K562 (cell line): Measurements from ENCODE around the gene SLC39A9. TPM values are rescaled to one million over a fixed set of nuclear protein-coding genes. Genes with fewer than 3 reads are reported as not detected.

Source experiments
- ATAC-seq: fragments of 200-7000 bp; cut with Tn5 transposase; 3 replicates; pipeline ENCODE4 v1.9.1; 2020; ENCODE audit warnings: moderate library complexity
- BruUV-seq: library from RNA; stranded (reverse); fragments of 400-500 nt; replicated peaks from 2 replicates; lab custom pipeline; 2021; lab: Mats Ljungman, UMichigan
- CTCF ChIA-PET: fragments of 300-600 bp; formaldehyde crosslinking; extraction: SDS; loops from one replicate; lab custom pipeline; 2021; ENCODE audit warnings: low intra/inter-chr PET ratio; lab: Yijun Ruan, JAX
- POLR2A ChIA-PET: fragments of 300-600, 350-650 bp; sonication (Branson Sonifier 250); formaldehyde crosslinking; extraction: SDS; loops from one replicate; lab custom pipeline; 2021; ENCODE audit warnings: antibody characterized with exemption, inconsistent platforms; lab: Yijun Ruan, JAX
- DNase-seq, 4 experiments: peaks; one replicate each; pipeline versions ENCODE4 v3.0.0 to v3.0.0-alpha.2; 2011 to 2018; ENCODE audit warnings: low spot score in 3 of 4, mixed read lengths in 3 of 4; ENCODE audit errors: extremely low read depth in 1 of 4
- FAIRE-seq: peaks from 2 replicates; lab custom pipeline; 2011; peaks lifted over from hg19 to GRCh38; lab: Jason Lieb, UNC
- H2AFZ ChIP-seq: 2 replicates; pipeline ENCODE4 v1.6.0; 2011; ENCODE audit warnings: low read depth, low read length, control low read depth, inconsistent platforms
- H3K27ac ChIP-seq: fragments of 200-600 bp; 3 replicates; pipeline ENCODE4 v1.8.0; 2011; ENCODE audit warnings: low read depth, mild to moderate bottlenecking, control low read depth, inconsistent platforms, low read length, moderate library complexity, mixed read lengths; ENCODE audit errors: extremely low read depth
- H3K27me3 ChIP-seq, 2 experiments: fragments of 300-600 bp in 1 of 2; 2 replicates in 1 of 2; 3 replicates in 1 of 2; pipeline versions ENCODE4 v1.6.0 to v1.8.0; 2011; ENCODE audit warnings: inconsistent platforms in 2 of 2, low read length in 2 of 2, mild to moderate bottlenecking in 1 of 2, mixed read lengths in 1 of 2, moderate library complexity in 1 of 2; ENCODE audit not compliant: control insufficient read depth in 2 of 2, insufficient read depth in 2 of 2
- H3K36me3 ChIP-seq: fragments of 300-600 bp; 3 replicates; pipeline ENCODE4 v1.8.0; 2011; ENCODE audit warnings: mild to moderate bottlenecking, low read length, inconsistent platforms; ENCODE audit not compliant: control insufficient read depth, insufficient read depth
- H3K4me1 ChIP-seq, 2 experiments: fragments of 200-600 bp in 1 of 2; replicated peaks in 1 of 2; 2 replicates in 1 of 2; 3 replicates in 1 of 2; pipeline versions ENCODE4 v1.5.1 to v1.8.0; 2011; ENCODE audit warnings: inconsistent platforms in 2 of 2, low read length in 2 of 2, mild to moderate bottlenecking in 1 of 2, mixed read lengths in 1 of 2, moderate library complexity in 1 of 2; ENCODE audit not compliant: control insufficient read depth in 2 of 2, insufficient read depth in 2 of 2
- H3K4me2 ChIP-seq: 2 replicates; pipeline ENCODE4 v1.6.1; 2011; ENCODE audit warnings: low read length, control low read depth, inconsistent platforms, mixed read lengths; ENCODE audit not compliant: insufficient read depth
- H3K4me3 ChIP-seq: fragments of 200-600 bp; sonication (generic), shearing (Covaris generic); 2 replicates; pipeline ENCODE4 v1.5.1; 2016; ENCODE audit warnings: control low read depth, inconsistent platforms
- H3K79me2 ChIP-seq: fragments of 200-600 bp; 3 replicates; pipeline ENCODE4 v1.8.0; 2011; ENCODE audit warnings: low read length, inconsistent platforms; ENCODE audit not compliant: control insufficient read depth, insufficient read depth
- H3K9ac ChIP-seq, 2 experiments: 2 replicates each; pipeline versions ENCODE4 v1.6.0 to v1.6.1; 2011; ENCODE audit warnings: low read depth in 2 of 2, low read length in 2 of 2, control low read depth in 1 of 2, inconsistent platforms in 1 of 2, mild to moderate bottlenecking in 1 of 2, mixed read lengths in 1 of 2; ENCODE audit not compliant: insufficient read depth in 1 of 2
- H3K9me1 ChIP-seq: one replicate; pipeline ENCODE4 v1.6.0; 2011; ENCODE audit warnings: inconsistent platforms, mild to moderate bottlenecking, low read length, moderate library complexity; ENCODE audit not compliant: control insufficient read depth, insufficient read depth
- H3K9me3 ChIP-seq: replicated peaks from 2 replicates; pipeline ENCODE4 v1.5.1; 2011; ENCODE audit warnings: low read depth, low read length, inconsistent platforms; ENCODE audit not compliant: control insufficient read depth, insufficient read depth
- H4K20me1 ChIP-seq: replicated peaks from 2 replicates; pipeline ENCODE4 v1.6.1; 2011; ENCODE audit warnings: low read length, inconsistent platforms, mixed read lengths; ENCODE audit not compliant: control insufficient read depth, insufficient read depth
- CBX3 ChIP-seq, 2 experiments: IDR thresholded peaks; 1 replicate in 1 of 2; 2 replicates in 1 of 2; pipeline ENCODE4 v1.6.1; 2012; ENCODE audit warnings: inconsistent platforms in 2 of 2, low read length in 2 of 2, borderline replicate concordance in 1 of 2, control low read depth in 1 of 2
- CHD2 ChIP-seq: IDR thresholded peaks from 2 replicates; pipeline ENCODE4 v1.6.1; 2011; ENCODE audit warnings: low read depth, low read length
- FOXJ2 ChIP-seq: fragments of 200-800 bp; sonication (Bioruptor generic); IDR thresholded peaks from 2 replicates; pipeline ENCODE4 v1.6.1; 2016; ENCODE audit warnings: missing genetic modification characterization, missing compliant biosample characterization
- HMBOX1 ChIP-seq: sonication (generic); IDR thresholded peaks from 2 replicates; pipeline ENCODE4 v1.6.1; 2016
- NR2F6 ChIP-seq: fragments of 450-650 bp; formaldehyde crosslinking; IDR thresholded peaks from 2 replicates; pipeline ENCODE4 v1.4.0; 2020; ENCODE audit warnings: mild to moderate bottlenecking
- POLR2AphosphoS5 ChIP-seq: IDR thresholded peaks from 2 replicates; pipeline ENCODE4 v1.6.1; 2011; ENCODE audit warnings: mild to moderate bottlenecking, low read depth, low read length, moderate library complexity; ENCODE audit not compliant: control insufficient read depth, insufficient read depth
- SMARCC2 ChIP-seq: fragments of 450-650 bp; IDR thresholded peaks from 2 replicates; pipeline ENCODE4 v1.6.1; 2017; ENCODE audit warnings: antibody characterized with exemption, moderate library complexity, mild to moderate bottlenecking, low read depth
- ZBTB34 ChIP-seq: fragments of 250-450 bp; sonication (Bioruptor Pico); IDR thresholded peaks from 2 replicates; pipeline ENCODE4 v1.8.0; 2021; ENCODE audit warnings: mild to moderate bottlenecking, moderate library complexity
- ZBTB9 ChIP-seq: fragments of 450-650 bp; formaldehyde crosslinking; IDR thresholded peaks from 2 replicates; pipeline ENCODE4 v1.4.0; 2020; ENCODE audit warnings: mild to moderate bottlenecking, moderate library complexity
- ZNF253 ChIP-seq: fragments of 250-450 bp; sonication (Bioruptor Pico); conservative IDR thresholded peaks from 2 replicates; pipeline ENCODE4 v1.6.1; 2021; ENCODE audit warnings: mild to moderate bottlenecking
- ZNF77 ChIP-seq: fragments of 250-450 bp; sonication (Bioruptor Pico); IDR thresholded peaks from 2 replicates; pipeline ENCODE4 v1.5.0; 2020
- WGBS: fragments of 100-300 bp; shearing (Covaris generic); methylation state at CpG from one replicate; pipeline ENCODE4 v1.1.6; 2016; ENCODE audit warnings: low coverage, mixed read lengths; ENCODE audit not compliant: insufficient coverage; ENCODE audit errors: missing lambda C conversion rate; 5-methylcytosine and 5-hydroxymethylcytosine counted together
- in situ Hi-C: fragments of 300-500 bp; cut with MboI; formaldehyde crosslinking; loops from 4 replicates; pipeline ENCODE4 v1.15.0; 2018; ENCODE audit warnings: inconsistent platforms, mixed read lengths
- intact Hi-C: fragments of 100-400 bp; cut with micrococcal nuclease; formaldehyde crosslinking; loops from 2 replicates; pipeline ENCODE4 v1.14.2; 2022
- polyA plus RNA-seq, 8 experiments: library from polyadenylated mRNA; depleted of rRNA in 4 of 8; stranded (reverse) in 5 of 8; unstranded in 3 of 8; fragments of >200 nt; fragmentation: Nextera tagmentation in 2 of 8; fragmentation: Illumina TruSeq in 1 of 8; extraction: Ambion mirVana in 2 of 8; extraction: Trizol in 1 of 8; gene quantifications; 2 replicates each; pipeline versions ENCODE4 v1.2.1 to v1.2.3, GENCODE V29; 2011 to 2014; ENCODE audit warnings: inconsistent platforms in 1 of 8, missing spikeins in 1 of 8
- total RNA-seq, 7 experiments: library from RNA; depleted of rRNA in 6 of 7; stranded (reverse); fragments of >200 nt in 6 of 7; fragmentation: Illumina TruSeq in 2 of 7; extraction: Trizol in 2 of 7; gene quantifications; 2 replicates each; pipeline versions ENCODE4 v1.2.1 to v1.2.3, GENCODE V29; 2011 to 2021; ENCODE audit warnings: low replicate concordance in 1 of 7
- TF ChIP-seq, protein P1 (sequence below): IDR thresholded peaks from 2 replicates; pipeline ENCODE4 v1.6.1; 2016; ENCODE audit warnings: missing genetic modification characterization, missing compliant biosample characterization

The SLC39A9 gene
- total and polyA plus RNA-seq, 9 of the 15 experiments (the other 6 are each of a cell fraction or from before 2014, with no cell fraction given): 18.4 to 66.0 (median 32.5) TPM

GRCh38 chr14:69485701-69486100, 87.2 kb downstream of the SLC39A9 start:
- Histone ChIP-seq H3K9ac (no peak overlapping the region), H3K4me1 (peaks cover 8 to 10% of the 10 kb centered on the region in 2 experiments; a peak in 4 of 5 replicates), H3K4me3 (no peak overlapping the region), H3K27ac (no peak overlapping the region), H2AFZ (no peak overlapping the region), H3K27me3 (peaks cover 0 to 14% of the 10 kb centered on the region in 2 experiments; a peak in 3 of 5 replicates), H3K9me3 (no peaks in the 10 kb centered on the region), H4K20me1 (no peaks in the 10 kb centered on the region), H3K9me1 (no peaks in the 10 kb centered on the region), H3K4me2 (no peak overlapping the region), H3K79me2 (no peaks in the 10 kb centered on the region), H3K36me3 (no peaks in the 10 kb centered on the region)
- FAIRE-seq: no peak
- no peak for ATAC-seq
- intact Hi-C loops: no loop called here
- ChIA-PET POLR2A (interaction anchor here (1.1 kb wide), 1 partner anchor 21 kb away, joined by 3 read pairs; no protein-coding TSS in a partner anchor), CTCF (no interaction called here)
- 4% methylated on average over 5 of the region's 6 CpGs for WGBS
- DNase-seq: no peak
- no TSS peak for BruUV-seq
- in situ Hi-C loops: no loop called here
- no peak for TF ChIP-seq ZNF253
- no peak for TF ChIP-seq ZNF77 (CRISPR knock-in tag)
- TF ChIP-seq POLR2AphosphoS5: no peak
- TF ChIP-seq ZBTB9: no peak
- no peak for TF ChIP-seq ZBTB34 (CRISPR knock-in tag)
- no peak for TF ChIP-seq CHD2
- no peak for TF ChIP-seq SMARCC2
- no peak for TF ChIP-seq CBX3 (IDR thresholded peaks at IDR 0.05; ENCODE audit: borderline replicate concordance in 1 of 2, low read length in 2 of 2)
- TF ChIP-seq FOXJ2: no peak
- TF ChIP-seq, protein P1, sequence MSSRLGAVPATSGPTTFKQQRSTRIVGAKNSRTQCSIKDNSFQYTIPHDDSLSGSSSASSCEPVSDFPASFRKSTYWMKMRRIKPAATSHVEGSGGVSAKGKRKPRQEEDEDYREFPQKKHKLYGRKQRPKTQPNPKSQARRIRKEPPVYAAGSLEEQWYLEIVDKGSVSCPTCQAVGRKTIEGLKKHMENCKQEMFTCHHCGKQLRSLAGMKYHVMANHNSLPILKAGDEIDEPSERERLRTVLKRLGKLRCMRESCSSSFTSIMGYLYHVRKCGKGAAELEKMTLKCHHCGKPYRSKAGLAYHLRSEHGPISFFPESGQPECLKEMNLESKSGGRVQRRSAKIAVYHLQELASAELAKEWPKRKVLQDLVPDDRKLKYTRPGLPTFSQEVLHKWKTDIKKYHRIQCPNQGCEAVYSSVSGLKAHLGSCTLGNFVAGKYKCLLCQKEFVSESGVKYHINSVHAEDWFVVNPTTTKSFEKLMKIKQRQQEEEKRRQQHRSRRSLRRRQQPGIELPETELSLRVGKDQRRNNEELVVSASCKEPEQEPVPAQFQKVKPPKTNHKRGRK: no peak
- TF ChIP-seq NR2F6 (CRISPR knock-in tag): no peak
- no peak for TF ChIP-seq HMBOX1
